ENCODE data around the gene CEP350. TPM values are rescaled to one million over a fixed set of nuclear protein-coding genes. Genes with fewer than 3 reads are reported as not detected.
A peak's percentile ranks its signal among the peaks of the same experiment; 100 is the strongest.

Gene CEP350
- total RNA-seq, 2 donors from 2014 or later = 43.3 to 67.4 TPM

DNA sequence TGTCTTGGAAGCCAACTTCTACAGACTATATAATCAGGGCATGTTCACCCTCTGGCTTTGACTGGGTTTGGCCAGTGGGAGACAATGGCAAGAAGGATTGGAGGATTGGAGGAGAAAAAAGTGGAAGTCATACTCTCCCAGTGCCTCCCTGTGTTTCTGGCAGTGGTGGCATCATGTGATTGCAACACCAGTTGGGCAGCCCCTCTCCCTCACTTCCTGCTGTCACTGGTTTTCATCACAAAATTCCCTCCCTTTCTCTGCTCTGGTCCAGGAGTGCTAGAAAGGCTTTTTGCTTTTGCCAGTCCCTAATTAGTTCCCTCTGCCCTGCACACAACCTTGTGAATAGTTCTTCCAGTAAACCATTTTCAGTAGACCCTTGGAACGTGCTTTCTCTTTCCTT lies 196.4 kb downstream of the CEP350 start:
- Histone ChIP-seq H3K9me3 (no peaks in the 10 kb centered on the region), H3K4me1 (replicated peaks) (no peaks in the 10 kb centered on the region), H3K27ac (no peak overlapping the region), H3K27me3 (replicated peaks; ENCODE audit: insufficient read depth) (no peaks in the 10 kb centered on the region), H3K36me3 (no peaks in the 10 kb centered on the region), H3K4me3 (no peak overlapping the region)
- 68% methylated on average over 1 of the region's 1 CpG for WGBS
- no peak for DNase-seq (ENCODE audit: low spot score)
- no peak for TF ChIP-seq CTCF (IDR thresholded peaks at IDR 0.05)
- intact Hi-C loops (cut with DNase I) = loop anchor here (5.0 to 10.0 kb wide), 2 partner anchors 39 to 196 kb away; partner anchors contain the start of gene CEP350

- WGBS = 62% methylated on average over 3 of the region's 3 CpGs
- TF ChIP-seq POLR2AphosphoS5 (IDR thresholded peaks at IDR 0.05) (no peak), POLR2A (IDR thresholded peaks at IDR 0.05) (no peak), CTCF (IDR thresholded peaks at IDR 0.05) (no peak)
- H3K9me3 ChIP-seq = no peaks in the 10 kb centered on the region
- H3K4me3 ChIP-seq = no peak overlapping the region
- H3K4me1 ChIP-seq (replicated peaks) = no peaks in the 10 kb centered on the region
- no peaks in the 10 kb centered on the region for H3K27me3 ChIP-seq (replicated peaks; ENCODE audit: insufficient read depth)
- H3K27ac ChIP-seq = no peak overlapping the region
- intact Hi-C loops (cut with DNase I) = loop anchor here (5.0 to 10.0 kb wide), 2 partner anchors 39 to 197 kb away; partner anchors contain the start of gene CEP350
- DNase-seq (ENCODE audit: low spot score) = no peak
- H3K36me3 ChIP-seq = no peaks in the 10 kb centered on the region
These were observed 196.9 kb downstream of the CEP350 start for GRCh38 chr1:180151508-180151907.

GRCh38 chr1:180152588-180152987 lies 198.0 kb downstream of the CEP350 start:
- no peaks in the 10 kb centered on the region for H3K9me3 ChIP-seq
- H3K27me3 ChIP-seq (replicated peaks; ENCODE audit: insufficient read depth) = no peaks in the 10 kb centered on the region
- no peak for DNase-seq (ENCODE audit: low spot score)
- H3K27ac ChIP-seq = no peak overlapping the region
- 97% methylated on average over 6 of the region's 6 CpGs for WGBS
- no peaks in the 10 kb centered on the region for H3K36me3 ChIP-seq
- H3K4me3 ChIP-seq = no peak overlapping the region
- no peaks in the 10 kb centered on the region for H3K4me1 ChIP-seq (replicated peaks)
- intact Hi-C loops (cut with DNase I) = loop anchor here (5.0 to 10.0 kb wide), 2 partner anchors 40 to 198 kb away; partner anchors contain the start of gene CEP350
- TF ChIP-seq CTCF (IDR thresholded peaks at IDR 0.05) (no peak), POLR2A (IDR thresholded peaks at IDR 0.05) (no peak), POLR2AphosphoS5 (IDR thresholded peaks at IDR 0.05) (no peak)

DNA sequence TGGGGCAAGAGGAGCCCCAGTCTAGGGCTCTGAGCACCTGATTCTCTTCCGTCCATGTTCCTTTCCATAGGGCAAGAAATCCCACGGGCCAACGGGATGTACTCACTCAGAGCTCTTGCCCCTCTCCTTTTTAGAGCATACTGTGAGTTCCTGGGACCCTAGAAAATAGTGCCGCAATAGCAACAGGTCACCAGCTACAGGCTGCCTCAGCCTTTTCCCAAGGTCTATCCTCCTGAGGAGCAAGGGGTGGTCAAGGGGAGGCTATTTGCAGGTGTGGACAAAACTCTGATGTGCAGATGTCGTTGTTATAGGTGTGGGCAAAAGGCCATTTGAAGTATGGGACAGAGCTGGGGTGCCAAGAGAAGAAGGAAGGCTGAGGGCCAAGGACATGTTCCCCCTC lies 198.4 kb downstream of the CEP350 start:
- WGBS = 94% methylated on average over 5 of the region's 5 CpGs
- Histone ChIP-seq H3K4me3 (no peak overlapping the region), H3K27me3 (replicated peaks; ENCODE audit: insufficient read depth) (no peaks in the 10 kb centered on the region), H3K9me3 (no peaks in the 10 kb centered on the region), H3K27ac (no peak overlapping the region), H3K36me3 (no peaks in the 10 kb centered on the region), H3K4me1 (replicated peaks) (peaks cover 4% of the 10 kb centered on the region)
- no peak for DNase-seq (ENCODE audit: low spot score)
- TF ChIP-seq POLR2A (IDR thresholded peaks at IDR 0.05) = no peak
- TF ChIP-seq POLR2AphosphoS5 (IDR thresholded peaks at IDR 0.05) = no peak
- no peak for TF ChIP-seq CTCF (IDR thresholded peaks at IDR 0.05)
- intact Hi-C loops (cut with DNase I) = loop anchor here (5.0 to 10.0 kb wide), 2 partner anchors 41 to 198 kb away; partner anchors contain the start of gene CEP350

DNA sequence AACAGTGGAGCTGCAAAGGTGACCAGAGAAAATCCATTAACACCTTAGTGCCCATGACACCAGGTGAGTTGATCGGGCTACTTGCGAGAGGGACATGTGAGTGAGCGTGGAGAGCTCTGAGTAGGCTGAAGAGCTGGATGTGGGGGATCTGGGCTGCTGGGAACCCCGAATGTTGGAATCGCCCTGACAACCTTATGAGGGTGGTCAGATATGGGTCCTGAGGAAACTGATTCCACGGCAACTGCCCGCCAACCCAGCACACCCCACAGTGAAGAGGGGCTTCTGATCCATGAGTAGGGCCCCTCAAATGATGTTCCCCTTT lies 199.4 kb downstream of the CEP350 start:
- Histone ChIP-seq H3K27me3 (replicated peaks; ENCODE audit: insufficient read depth) (no peaks in the 10 kb centered on the region), H3K9me3 (no peaks in the 10 kb centered on the region), H3K4me3 (peak overlapping the region; percentile 83 to 90), H3K36me3 (no peaks in the 10 kb centered on the region), H3K4me1 (replicated peaks) (peaks cover 6% of the 10 kb centered on the region), H3K27ac (peak overlapping the region; percentile 79 to 87)
- no peak for DNase-seq (ENCODE audit: low spot score)
- intact Hi-C loops (cut with DNase I) = loop anchor here (5.0 to 10.0 kb wide), 2 partner anchors 42 to 199 kb away; partner anchors contain the start of gene CEP350
- no peak for TF ChIP-seq CTCF (IDR thresholded peaks at IDR 0.05)
- 7% methylated on average over 7 of the region's 7 CpGs for WGBS
